ENCODE data around the gene DHRS13.

DHRS13 gene

GRCh38 chr17:28857905-28858800 is 44.7 kb downstream of the DHRS13 start:
- H3K4me3 ChIP-seq (ENCODE audit: low read depth, low read length), result no peak overlapping the region
- DNase-seq (ENCODE audit: low read depth, low spot score), result no peak
- POLR2A ChIA-PET, result no interaction called here
- CTCF ChIA-PET, result interaction anchor here (0.9 to 1.4 kb wide), 3 partner anchors 9 to 31 kb away, joined by 3 to 7 read pairs (median 3); no protein-coding TSS in a partner anchor
- no peak for TF ChIP-seq CTCF (IDR thresholded peaks at IDR 0.05; ENCODE audit: insufficient read depth, low read length, missing control alignments)

DNA sequence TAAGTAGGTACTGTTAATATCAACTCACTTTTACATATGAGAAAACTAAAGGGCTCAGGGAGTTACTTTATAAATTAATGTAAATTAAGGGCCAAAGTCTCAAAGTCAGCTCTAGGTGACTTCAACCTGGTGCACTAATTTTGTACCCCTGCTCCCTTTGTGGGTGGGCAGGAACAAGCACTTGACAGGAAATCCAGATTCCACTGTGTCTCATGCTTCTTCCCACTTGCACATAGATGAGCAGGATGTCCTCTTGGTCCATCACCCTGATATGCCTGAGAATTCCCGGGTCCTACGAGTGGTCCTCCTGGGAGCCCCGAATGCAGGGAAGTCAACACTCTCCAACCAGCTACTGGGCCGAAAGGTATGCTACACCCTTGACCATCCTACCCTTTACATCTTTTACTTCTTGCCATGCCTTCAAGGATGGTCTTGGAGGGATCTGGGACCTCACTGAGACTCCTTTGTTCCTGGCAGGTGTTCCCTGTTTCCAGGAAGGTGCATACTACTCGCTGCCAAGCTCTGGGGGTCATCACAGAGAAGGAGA is 46.8 kb downstream of the DHRS13 start:
- CTCF ChIA-PET, result interaction anchor here (0.6 to 2.1 kb wide), 4 partner anchors 10 to 130 kb away, joined by 3 to 6 read pairs (median 4); partner anchors contain the start of genes DHRS13 and TLCD1
- DNase-seq (ENCODE audit: low read depth, low spot score), result no peak
- POLR2A ChIA-PET, result no interaction called here
- H3K4me3 ChIP-seq (ENCODE audit: low read depth, low read length), result no peak overlapping the region
- TF ChIP-seq CTCF (IDR thresholded peaks at IDR 0.05; ENCODE audit: insufficient read depth, low read length, missing control alignments), result no peak

GRCh38 chr17:28855336-28855679 is 47.6 kb downstream of the DHRS13 start:
- POLR2A ChIA-PET, result no interaction called here
- CTCF ChIA-PET, result interaction anchor here (1.0 to 2.1 kb wide), 3 partner anchors 10 to 129 kb away, joined by 3 to 6 read pairs (median 4); partner anchors contain the start of genes DHRS13 and TLCD1
- peak overlapping the region; percentile 91 for H3K4me3 ChIP-seq (ENCODE audit: low read depth, low read length)
- DNase-seq (ENCODE audit: low read depth, low spot score), result no peak
- TF ChIP-seq CTCF (IDR thresholded peaks at IDR 0.05; ENCODE audit: insufficient read depth, low read length, missing control alignments), result no peak

GRCh38 chr17:28854457-28855335 is 48.2 kb downstream of the DHRS13 start, which contains the start of gene ERAL1:
Gene ERAL1, plus strand, starts transcription at chr17:28855016. Its CDS starts 19 bp downstream, at chr17:28855035.
- DNase-seq (ENCODE audit: low read depth, low spot score), result peak; percentile 36
- peak within 1 kb of the TSS; percentile 91 for H3K4me3 ChIP-seq (ENCODE audit: low read depth, low read length)
- ChIA-PET CTCF (interaction anchor here (1.0 kb wide), 2 partner anchors 11 kb away, joined by 3 to 4 read pairs; no protein-coding TSS in a partner anchor), POLR2A (no interaction called here)
- TF ChIP-seq CTCF (IDR thresholded peaks at IDR 0.05; ENCODE audit: insufficient read depth, low read length, missing control alignments), result peak; percentile 19

- TF ChIP-seq CTCF (IDR thresholded peaks at IDR 0.05; ENCODE audit: insufficient read depth, low read length, missing control alignments), result no peak
- CTCF ChIA-PET, result interaction anchor here (1.0 kb wide), 1 partner anchor 126 kb away, joined by 3 read pairs; no protein-coding TSS in a partner anchor
- H3K4me3 ChIP-seq (ENCODE audit: low read depth, low read length), result no peak overlapping the region
- no peak for DNase-seq (ENCODE audit: low read depth, low spot score)
- POLR2A ChIA-PET, result no interaction called here
These were observed 49.6 kb downstream of the DHRS13 start for GRCh38 chr17:28853295-28853694.
